GM21723 (cell line): ENCODE results near the gene PLCL1.
A peak's percentile ranks its signal among the peaks of the same experiment; 100 is the strongest.

Experiments used
- ATAC-seq: cut with Tn5 transposase; IDR thresholded peaks from one replicate; pipeline ENCODE4 v1.9.1; 2021; ENCODE audit warnings: mild to moderate bottlenecking, moderate library complexity; ENCODE audit not compliant: unreplicated experiment

The PLCL1 gene

GRCh38 chr2:197946562-197946961, 142.2 kb downstream of the PLCL1 start:
- no peak for ATAC-seq

DNA sequence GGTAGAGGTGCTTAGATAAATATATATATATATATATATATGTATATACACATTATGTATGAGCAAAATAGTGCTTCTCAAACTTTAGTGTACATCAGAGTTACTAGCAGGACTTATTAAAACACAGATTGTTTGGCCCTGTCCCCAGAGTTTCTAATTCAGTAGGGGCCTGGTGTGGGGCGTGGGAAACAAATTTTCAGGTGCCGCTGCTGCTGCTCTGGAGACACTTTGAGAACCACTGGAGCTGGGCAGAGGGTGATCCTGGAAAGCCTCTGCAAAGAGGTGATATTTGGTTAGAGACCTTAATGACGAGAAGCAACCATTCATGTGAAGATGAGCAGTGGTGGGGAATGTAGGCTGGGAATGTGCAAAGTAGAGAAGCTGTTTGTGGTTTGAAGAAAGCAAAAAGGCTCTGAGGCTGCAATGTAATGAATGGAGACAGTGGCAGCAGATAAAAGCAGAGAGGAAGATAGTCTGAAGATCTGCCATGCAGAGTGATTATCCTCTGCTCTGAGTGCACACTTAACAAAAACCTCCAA, 142.9 kb downstream of the PLCL1 start:
- ATAC-seq = no peak

DNA sequence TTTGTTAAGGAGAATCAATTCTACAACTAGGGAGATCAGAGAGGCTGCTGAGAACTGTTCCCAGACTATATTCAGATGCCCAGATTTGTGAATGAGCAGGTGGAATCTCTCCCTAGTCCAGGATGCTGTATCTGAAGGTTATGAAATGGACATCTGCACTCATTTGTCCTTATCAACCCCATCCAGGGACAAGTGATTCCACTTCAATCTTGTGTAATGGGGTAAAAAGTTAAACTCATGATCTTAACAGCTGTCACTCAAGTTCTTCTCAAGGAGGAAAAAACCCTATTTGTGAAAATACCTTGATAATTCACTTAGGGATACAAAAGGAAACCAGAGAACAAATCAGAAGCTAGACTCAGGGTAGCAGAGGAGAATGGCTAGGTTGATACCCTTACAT, 144.8 kb downstream of the PLCL1 start:
- ATAC-seq = no peak

- ATAC-seq = no peak
These were observed 145.6 kb downstream of the PLCL1 start for GRCh38 chr2:197950006-197950405.

DNA sequence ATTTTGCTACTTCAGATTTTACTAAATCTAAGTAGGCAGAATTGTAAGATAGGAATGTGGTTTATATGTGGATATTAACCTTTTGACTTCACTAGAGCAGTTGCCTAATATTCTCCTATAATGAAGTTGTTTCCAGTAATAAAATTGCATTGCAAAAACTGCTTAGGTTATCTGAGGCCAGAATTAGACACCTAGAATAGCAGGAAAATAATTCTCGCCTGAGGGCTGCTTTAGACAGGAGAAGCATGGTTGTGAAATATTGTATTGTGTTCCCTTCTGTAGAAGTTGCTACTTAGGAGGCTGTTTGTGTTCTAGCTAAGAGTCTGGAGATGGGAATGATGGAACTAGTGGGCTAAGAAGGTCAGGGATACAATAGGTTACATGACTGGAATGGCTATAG, 146.3 kb downstream of the PLCL1 start:
- ATAC-seq = no peak

- ATAC-seq = peak; percentile 69
These were observed 148.3 kb downstream of the PLCL1 start for GRCh38 chr2:197952540-197953202.

GRCh38 chr2:197954328-197954727, 149.9 kb downstream of the PLCL1 start:
- ATAC-seq = no peak

- ATAC-seq = no peak
These were observed 154.3 kb downstream of the PLCL1 start for GRCh38 chr2:197958592-197959150.

DNA sequence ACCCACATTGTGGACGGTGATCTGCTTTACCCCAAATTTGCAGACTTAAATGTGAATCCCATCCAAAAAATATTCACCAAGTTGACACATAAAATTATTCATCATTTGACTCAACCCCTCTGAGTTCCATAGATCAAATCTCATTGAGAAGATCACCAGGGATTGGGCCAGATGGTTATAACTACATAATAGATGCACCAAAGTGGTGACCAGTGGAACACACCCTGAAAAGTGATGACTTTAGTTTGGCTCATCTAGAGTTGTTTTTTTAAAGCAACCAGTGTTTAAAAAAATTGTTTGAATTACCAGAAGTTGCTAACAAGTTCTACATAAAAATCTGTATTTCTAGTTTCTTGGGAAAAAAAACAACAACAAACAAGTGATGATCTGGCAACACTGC, 155.0 kb downstream of the PLCL1 start:
- ATAC-seq = no peak

DNA sequence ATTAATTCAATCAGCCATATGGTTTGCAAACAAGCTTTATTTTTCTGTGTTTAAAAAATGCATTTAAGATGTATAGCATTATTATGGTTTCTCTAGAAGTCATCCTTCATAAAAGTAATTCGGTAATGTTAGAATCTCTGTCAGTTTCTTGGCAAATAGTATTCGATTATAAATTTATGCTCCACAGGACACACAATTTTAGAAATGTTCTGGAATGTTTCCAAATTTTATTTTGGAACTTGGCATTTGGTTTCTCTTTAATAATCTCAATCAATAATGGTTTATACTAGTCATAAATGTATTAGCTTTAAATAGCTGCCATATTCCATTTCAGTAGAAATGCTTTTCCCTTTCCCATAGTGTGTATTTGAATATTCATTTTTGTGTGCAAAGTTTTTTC, 156.4 kb downstream of the PLCL1 start:
- no peak for ATAC-seq

GRCh38 chr2:197964720-197965119, 160.3 kb downstream of the PLCL1 start:
- no peak for ATAC-seq

GRCh38 chr2:197965756-197966155, 161.4 kb downstream of the PLCL1 start:
- ATAC-seq = no peak

DNA sequence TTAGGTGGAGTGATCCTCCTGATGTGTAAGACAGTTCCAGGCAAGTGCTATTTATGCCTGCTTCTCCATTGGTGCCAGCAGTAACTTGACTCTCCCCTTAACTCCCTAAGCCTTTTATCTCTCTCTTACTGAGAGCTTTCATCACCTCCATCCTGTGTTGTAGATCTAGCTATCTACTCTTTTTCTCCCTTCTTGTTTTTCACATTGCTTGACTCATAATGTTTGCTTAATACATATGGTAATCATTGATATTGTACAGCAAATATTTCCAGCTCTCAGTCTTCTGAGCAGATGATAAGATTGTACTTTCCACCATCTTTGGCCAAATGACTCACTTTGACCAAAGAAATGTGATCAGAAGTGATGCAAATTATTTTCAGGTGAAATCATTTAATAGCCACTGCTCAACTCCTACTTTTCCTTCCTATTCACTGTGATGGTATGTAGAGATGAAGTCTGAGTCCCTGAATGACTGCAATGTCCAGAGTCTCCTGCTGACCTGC, 165.0 kb downstream of the PLCL1 start:
- ATAC-seq = no peak

- no peak for ATAC-seq
These were observed 167.7 kb downstream of the PLCL1 start for GRCh38 chr2:197972061-197972460.

- no peak for ATAC-seq
These were observed 168.2 kb downstream of the PLCL1 start for GRCh38 chr2:197972587-197972986.

DNA sequence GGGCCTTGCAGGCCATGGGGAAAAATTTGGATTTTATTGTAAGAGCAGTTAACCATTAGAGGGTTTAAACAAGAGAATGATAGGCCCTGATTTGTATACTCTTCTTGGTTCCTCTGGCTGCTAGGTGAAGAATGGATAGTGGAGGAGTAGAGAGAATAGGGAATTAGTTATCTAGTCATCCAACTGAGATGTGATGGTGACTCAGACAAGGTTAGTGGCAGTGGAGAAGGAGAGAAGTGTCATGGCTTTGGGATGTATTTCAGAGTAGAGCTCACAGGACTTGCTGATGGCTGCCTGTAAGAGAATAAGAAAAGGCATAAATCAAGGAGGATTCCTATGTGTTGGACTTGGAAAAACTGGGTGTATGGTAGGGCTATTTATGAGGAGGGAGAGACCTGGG, 169.4 kb downstream of the PLCL1 start:
- no peak for ATAC-seq

GRCh38 chr2:197975931-197976519, 171.6 kb downstream of the PLCL1 start:
- ATAC-seq = no peak

DNA sequence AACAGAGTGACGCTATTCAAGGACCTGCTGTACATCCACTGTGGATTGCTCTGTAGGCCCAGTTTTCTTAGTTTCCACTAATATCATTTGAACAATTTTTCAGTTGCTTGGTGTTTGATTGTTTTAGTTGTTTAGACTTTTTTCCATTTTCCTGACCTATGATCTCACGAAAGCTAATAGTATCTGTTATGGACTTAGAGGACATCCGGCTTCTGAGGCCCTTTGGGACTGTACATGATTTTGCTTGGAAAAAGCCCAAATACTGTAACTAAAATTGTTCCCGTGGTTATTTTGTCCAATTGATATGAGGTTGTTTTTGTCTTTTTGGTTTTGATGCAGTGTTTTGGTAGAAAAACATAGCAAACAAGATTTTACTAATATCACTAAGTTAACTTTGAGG, 174.6 kb downstream of the PLCL1 start:
- ATAC-seq = no peak

- ATAC-seq = no peak
These were observed 178.2 kb downstream of the PLCL1 start for GRCh38 chr2:197982565-197982964.

DNA sequence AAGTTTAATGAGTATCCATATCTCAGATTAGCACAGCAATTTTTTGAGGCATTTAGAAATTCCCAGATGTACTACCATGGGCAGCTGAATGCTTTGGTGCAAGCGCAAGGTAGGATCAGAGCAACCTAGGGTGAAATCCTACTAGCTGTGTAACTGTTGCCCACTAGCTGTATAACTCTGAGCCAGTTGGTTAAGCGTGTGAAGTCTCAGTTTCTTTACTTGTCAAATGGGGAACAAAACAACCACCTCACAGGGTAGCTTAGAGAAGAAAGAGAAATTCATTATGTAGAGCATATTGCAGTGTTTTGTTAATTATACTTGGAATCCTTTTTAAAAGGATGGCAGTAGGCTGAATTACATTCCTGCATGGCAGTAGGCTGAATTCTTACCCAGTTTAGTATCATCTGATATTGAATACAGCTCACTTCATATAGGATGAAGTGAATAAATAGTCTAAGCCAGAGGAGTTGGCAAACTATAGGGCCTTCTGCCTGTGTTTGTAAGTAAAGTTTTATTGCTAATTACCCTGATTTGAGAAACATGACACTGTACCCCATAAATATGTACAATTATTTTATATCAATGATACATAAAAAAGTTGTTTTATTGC, 180.7 kb downstream of the PLCL1 start:
- no peak for ATAC-seq

- ATAC-seq = no peak
These were observed 182.6 kb downstream of the PLCL1 start for GRCh38 chr2:197986977-197987376.

DNA sequence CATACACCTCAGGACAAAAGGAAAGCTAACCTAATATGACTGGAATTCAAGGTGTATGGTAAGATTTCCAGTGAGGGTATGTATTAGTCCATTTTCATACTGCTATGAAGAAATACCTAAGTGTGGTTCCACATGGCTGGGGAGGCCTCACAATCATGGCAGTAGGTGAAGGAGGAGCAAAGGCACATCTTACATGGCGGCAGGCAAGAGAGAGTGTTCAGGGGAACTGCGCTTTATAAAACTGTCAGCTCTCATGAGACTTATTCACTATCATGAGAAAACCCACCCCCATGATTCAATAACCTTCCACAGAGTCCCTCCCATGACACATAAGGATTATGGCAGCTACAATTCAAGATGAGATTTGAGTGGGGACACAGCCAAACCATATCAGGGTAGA, 186.0 kb downstream of the PLCL1 start:
- ATAC-seq = no peak
